HCT116 (cell line): ENCODE results near the gene TMPO. TPM values are rescaled to one million over a fixed set of nuclear protein-coding genes. Genes with fewer than 3 reads are reported as not detected.

ENCODE experiments used
- ATAC-seq: fragments of 200-7000 bp; cut with Tn5 transposase; 2 replicates; pipeline ENCODE4 v1.9.1; 2020; ENCODE audit warnings: mild to moderate bottlenecking, moderate library complexity
- BruUV-seq: library from RNA; stranded (reverse); fragments of 400-500 nt; replicated peaks from 2 replicates; lab custom pipeline; 2021; lab: Mats Ljungman, UMichigan
- CTCF ChIA-PET: fragments of 300-600 bp; sonication (Branson Sonifier 250); formaldehyde crosslinking; loops from one replicate; lab custom pipeline; 2021; ENCODE audit warnings: antibody characterized with exemption; lab: Charles Lee
- POLR2A ChIA-PET: fragments of 300-600, 350-600 bp; sonication (Branson Sonifier 250); formaldehyde crosslinking; loops from one replicate; lab custom pipeline; 2021; ENCODE audit warnings: antibody characterized with exemption; lab: Charles Lee
- RAD21 ChIA-PET, 2 experiments: fragments of 300-600 bp; sonication (Branson Sonifier 250); formaldehyde crosslinking; loops; one replicate each; lab custom pipeline; 2023; ENCODE audit warnings: low total read pairs in 2 of 2; ENCODE audit not compliant: uncharacterized antibody in 2 of 2, unreplicated experiment in 2 of 2, low non-redundant PET in 1 of 2; lab: Charles Lee
- DNase-seq: peaks from one replicate; pipeline ENCODE4 v3.0.0-alpha.2; 2010; ENCODE audit warnings: low read depth, low spot score
- H2AFZ ChIP-seq: fragments of 200-600 bp; shearing (Covaris generic), sonication (generic); 2 replicates; pipeline ENCODE4 v1.6.1; 2017; ENCODE audit warnings: low read depth, mixed run types, mixed read lengths, antibody characterized with exemption, low read length; ENCODE audit not compliant: poor library complexity, severe bottlenecking
- H3K27ac ChIP-seq: 2 replicates; pipeline ENCODE4 v1.5.1; 2012; ENCODE audit warnings: low read depth, low read length
- H3K27me3 ChIP-seq: fragments of 200-600 bp; sonication (generic); 2 replicates; pipeline ENCODE4 v1.6.1; 2016; ENCODE audit warnings: mixed run types, low read length, mixed read lengths; ENCODE audit not compliant: insufficient read depth
- H3K36me3 ChIP-seq, 2 experiments: fragments of 200-500 bp in 1 of 2; fragments of 200-600 bp in 1 of 2; sonication (Bioruptor generic) in 1 of 2; sonication (generic) in 1 of 2; 2 replicates each; pipeline versions ENCODE4 v1.5.1 to v1.6.1; 2014 to 2016; ENCODE audit warnings: low read length in 2 of 2, inconsistent platforms in 1 of 2, mixed read lengths in 1 of 2, mixed run types in 1 of 2; ENCODE audit not compliant: insufficient read depth in 2 of 2, control insufficient read depth in 1 of 2
- H3K4me1 ChIP-seq, 2 experiments: fragments of 200-600 bp in 1 of 2; sonication (generic) in 1 of 2; 2 replicates each; pipeline versions ENCODE4 v1.5.1 to v1.6.1; 2012 to 2017; ENCODE audit warnings: low read length in 2 of 2, inconsistent platforms in 1 of 2, mild to moderate bottlenecking in 1 of 2, mixed read lengths in 1 of 2, mixed run types in 1 of 2, moderate library complexity in 1 of 2; ENCODE audit not compliant: insufficient read depth in 2 of 2, control insufficient read depth in 1 of 2
- H3K4me2 ChIP-seq: fragments of 200-600 bp; sonication (generic); 2 replicates; pipeline ENCODE4 v1.6.1; 2017; ENCODE audit warnings: mixed run types, low read length, mixed read lengths
- H3K4me3 ChIP-seq, 2 experiments: fragments of 200-600 bp in 1 of 2; sonication (generic) in 1 of 2; replicated peaks in 1 of 2; 2 replicates each; pipeline ENCODE4 v1.5.1; 2011 to 2016; ENCODE audit warnings: low read length in 2 of 2, control low read depth in 1 of 2, low read depth in 1 of 2, mild to moderate bottlenecking in 1 of 2, mixed read lengths in 1 of 2, mixed run types in 1 of 2
- H3K79me2 ChIP-seq: fragments of 200-600 bp; sonication (generic); 2 replicates; pipeline ENCODE4 v1.6.1; 2017; ENCODE audit warnings: mild to moderate bottlenecking, mixed run types, low read length, moderate library complexity, mixed read lengths; ENCODE audit not compliant: insufficient read depth
- H3K9ac ChIP-seq: fragments of 200-600 bp; sonication (generic); 2 replicates; pipeline ENCODE4 v1.6.1; 2016; ENCODE audit warnings: low read length, mixed read lengths
- H3K9me2 ChIP-seq: fragments of 200-600 bp; sonication (generic), shearing (Covaris generic); 2 replicates; pipeline ENCODE4 v1.6.1; 2017; ENCODE audit warnings: mixed run types, mild to moderate bottlenecking, moderate library complexity; ENCODE audit not compliant: insufficient read depth
- H3K9me3 ChIP-seq, 2 experiments: fragments of 200-500 bp in 1 of 2; fragments of 200-600 bp in 1 of 2; sonication (Bioruptor generic) in 1 of 2; sonication (generic) in 1 of 2; 2 replicates each; pipeline ENCODE4 v1.6.1; 2014 to 2017; ENCODE audit warnings: low read length in 2 of 2, mixed read lengths in 2 of 2, inconsistent platforms in 1 of 2, low read depth in 1 of 2, mild to moderate bottlenecking in 1 of 2, mixed run types in 1 of 2, moderate library complexity in 1 of 2; ENCODE audit not compliant: control insufficient read depth in 1 of 2, insufficient read depth in 1 of 2
- H4K20me1 ChIP-seq: fragments of 200-600 bp; sonication (generic), shearing (Covaris generic); 2 replicates; pipeline ENCODE4 v1.6.1; 2017; ENCODE audit warnings: mixed run types, mild to moderate bottlenecking, moderate library complexity; ENCODE audit not compliant: insufficient read depth
- ATF3 ChIP-seq: IDR thresholded peaks from 2 replicates; pipeline ENCODE4 v1.6.1; 2012
- CBX3 ChIP-seq: IDR thresholded peaks from 2 replicates; pipeline ENCODE4 v1.6.1; 2012; ENCODE audit warnings: low read depth
- CEBPB ChIP-seq: IDR thresholded peaks from 2 replicates; pipeline ENCODE4 v1.6.1; 2012; ENCODE audit warnings: low read depth
- CTCF ChIP-seq, 3 experiments: fragments of 200-600 bp in 1 of 3; sonication (generic) in 1 of 3; IDR thresholded peaks in 2 of 3; conservative IDR thresholded peaks in 1 of 3; 2 replicates each; pipeline ENCODE4 v1.5.1; 2012 to 2017; ENCODE audit warnings: low read depth in 2 of 3, low read length in 2 of 3, antibody characterized with exemption in 1 of 3, borderline replicate concordance in 1 of 3, control low read depth in 1 of 3, mild to moderate bottlenecking in 1 of 3, mixed read lengths in 1 of 3, mixed run types in 1 of 3, moderate library complexity in 1 of 3; ENCODE audit not compliant: insufficient read depth in 1 of 3
- EGR1 ChIP-seq: IDR thresholded peaks from 2 replicates; pipeline ENCODE4 v1.6.1; 2012; ENCODE audit warnings: low read depth
- ELF1 ChIP-seq: IDR thresholded peaks from 2 replicates; pipeline ENCODE4 v1.6.1; 2012; ENCODE audit warnings: low read depth, borderline replicate concordance
- EZH2 ChIP-seq: fragments of 200-600 bp; sonication (generic); IDR thresholded peaks from 2 replicates; pipeline ENCODE4 v1.6.1; 2017; ENCODE audit warnings: antibody characterized with exemption, mixed run types
- EZH2phosphoT487 ChIP-seq: fragments of 200-600 bp; IDR thresholded peaks from 2 replicates; pipeline ENCODE4 v1.6.1; 2018; ENCODE audit warnings: antibody characterized with exemption, borderline replicate concordance
- JUND ChIP-seq: IDR thresholded peaks from 2 replicates; pipeline ENCODE4 v1.6.1; 2012
- MAX ChIP-seq: IDR thresholded peaks from 2 replicates; pipeline ENCODE4 v1.6.1; 2012
- POLR2A ChIP-seq: IDR thresholded peaks from 2 replicates; pipeline ENCODE4 v1.7.0; 2011; ENCODE audit warnings: borderline replicate concordance; ENCODE audit not compliant: insufficient read depth, insufficient read length; ENCODE audit errors: extremely low read depth
- POLR2AphosphoS5 ChIP-seq: IDR thresholded peaks from 2 replicates; pipeline ENCODE4 v1.6.1; 2011; ENCODE audit warnings: mild to moderate bottlenecking, low read depth, low read length, moderate library complexity
- REST ChIP-seq: IDR thresholded peaks from 2 replicates; pipeline ENCODE4 v1.6.1; 2012; ENCODE audit warnings: low read depth
- SRF ChIP-seq: IDR thresholded peaks from 2 replicates; pipeline ENCODE4 v1.6.1; 2012; ENCODE audit warnings: low read depth
- TCF7L2 ChIP-seq: IDR thresholded peaks from 2 replicates; pipeline ENCODE4 v1.7.0; 2011; ENCODE audit warnings: borderline replicate concordance, inconsistent platforms; ENCODE audit not compliant: insufficient read depth, insufficient read length; ENCODE audit errors: extremely low read depth
- YY1 ChIP-seq: IDR thresholded peaks from 2 replicates; pipeline ENCODE4 v1.6.1; 2011; ENCODE audit warnings: low read length, low read depth, moderate library complexity, mild to moderate bottlenecking; ENCODE audit not compliant: insufficient replicate concordance; ENCODE audit errors: extremely low read depth
- ZBTB33 ChIP-seq: IDR thresholded peaks from 2 replicates; pipeline ENCODE4 v1.6.1; 2011; ENCODE audit warnings: mild to moderate bottlenecking, low read length, moderate library complexity; ENCODE audit not compliant: insufficient replicate concordance; ENCODE audit errors: extremely low read depth
- ZFX ChIP-seq: fragments of 450-650 bp; IDR thresholded peaks from 2 replicates; pipeline ENCODE4 v1.6.1; 2017
- ZNF274 ChIP-seq: fragments of 200-500 bp; sonication (Bioruptor generic); IDR thresholded peaks from 2 replicates; pipeline ENCODE4 v1.6.1; 2014; ENCODE audit warnings: mild to moderate bottlenecking, low read depth, low read length, inconsistent platforms
- intact Hi-C: fragments of 100-400 bp; cut with micrococcal nuclease; formaldehyde crosslinking; loops from 2 replicates; pipeline ENCODE4 v1.10.0; 2022
- total RNA-seq: library from RNA; stranded (reverse); gene quantifications from one replicate; pipeline ENCODE4 v1.2.1, GENCODE V29; 2021; ENCODE audit not compliant: unreplicated experiment

The TMPO gene
- total RNA-seq, 1 experiment from 2014 or later, result 207 TPM

GRCh38 chr12:98582093-98582492 is 66.7 kb downstream of the TMPO start (continued):
- no peak for TF ChIP-seq CTCF (IDR thresholded peaks at IDR 0.05 in 2 of 3, conservative IDR thresholded peaks at IDR 0.05 in 1 of 3; ENCODE audit: borderline replicate concordance in 1 of 3, insufficient read depth in 1 of 3, low read depth in 2 of 3, low read length in 2 of 3)

GRCh38 chr12:98587084-98587483 is 71.7 kb downstream of the TMPO start:
- Histone ChIP-seq H3K4me1 (peaks cover 4 to 16% of the 10 kb centered on the region in 2 experiments; a peak in 3 of 4 replicates), H3K36me3 (no peaks in the 10 kb centered on the region), H3K9ac (no peak overlapping the region), H3K27ac (no peak overlapping the region), H3K27me3 (no peaks in the 10 kb centered on the region), H3K4me3 (no peak overlapping the region), H2AFZ (no peak overlapping the region), H3K9me3 (no peaks in the 10 kb centered on the region), H3K4me2 (no peak overlapping the region), H4K20me1 (no peaks in the 10 kb centered on the region), H3K9me2 (no peaks in the 10 kb centered on the region), H3K79me2 (no peaks in the 10 kb centered on the region)
- DNase-seq (no peak), ATAC-seq (no peak)
- RAD21 ChIA-PET, result no interaction called here
- POLR2A ChIA-PET, result interaction anchor here (0.7 to 0.9 kb wide), 2 partner anchors 10 to 20 kb away, joined by 3 read pairs; no protein-coding TSS in a partner anchor
- no TSS peak for BruUV-seq
- intact Hi-C loops, result no loop called here
- CTCF ChIA-PET, result interaction anchor here (1.6 kb wide), 1 partner anchor 20 kb away, joined by 4 read pairs; no protein-coding TSS in a partner anchor
- TF ChIP-seq YY1, result no peak
- no peak for TF ChIP-seq REST
- TF ChIP-seq CBX3, result no peak
- TF ChIP-seq ZBTB33, result no peak
- TF ChIP-seq EGR1, result no peak
- no peak for TF ChIP-seq ELF1
- no peak for TF ChIP-seq SRF
- no peak for TF ChIP-seq ZNF274
- TF ChIP-seq EZH2phosphoT487, result no peak
- no peak for TF ChIP-seq JUND
- no peak for TF ChIP-seq POLR2AphosphoS5
- no peak for TF ChIP-seq ZFX
- TF ChIP-seq MAX, result no peak
- TF ChIP-seq CEBPB, result no peak
- TF ChIP-seq EZH2, result no peak
- TF ChIP-seq POLR2A, result no peak
- TF ChIP-seq TCF7L2, result no peak
- no peak for TF ChIP-seq ATF3
